Chondrocyte (in vitro differentiated cells): ENCODE measurements around the gene FOXE1. TPM values are rescaled to one million over a fixed set of nuclear protein-coding genes. Genes with fewer than 3 reads are reported as not detected.
A peak's percentile ranks its signal among the peaks of the same experiment; 100 is the strongest.

ENCODE experiments used
- DNase-seq: peaks from one replicate; pipeline ENCODE4 v3.0.0; 2021; ENCODE audit warnings: mixed read lengths, low spot score
- H3K27ac Mint-ChIP-seq: one replicate; pipeline ENCODE4 v1.8.0; 2021; ENCODE audit warnings: mild to moderate bottlenecking, moderate library complexity, mixed read lengths; ENCODE audit not compliant: unreplicated experiment
- H3K27me3 Mint-ChIP-seq: 2 replicates; pipeline ENCODE4 v1.8.0; 2021; ENCODE audit warnings: low read depth, mixed read lengths
- H3K36me3 Mint-ChIP-seq: 2 replicates; pipeline ENCODE4 v1.8.0; 2021; ENCODE audit warnings: low read depth, mixed read lengths
- H3K4me1 Mint-ChIP-seq: 2 replicates; pipeline ENCODE4 v1.8.0; 2021; ENCODE audit warnings: low read depth, mild to moderate bottlenecking, mixed read lengths
- H3K4me3 Mint-ChIP-seq: one replicate; pipeline ENCODE4 v1.8.0; 2021; ENCODE audit warnings: mild to moderate bottlenecking, moderate library complexity, mixed read lengths; ENCODE audit not compliant: unreplicated experiment
- H3K9me3 Mint-ChIP-seq: 2 replicates; pipeline ENCODE4 v1.8.0; 2021; ENCODE audit warnings: low read depth, mixed read lengths
- CTCF ChIP-seq: fragments of 200-600 bp; sonication (generic); IDR thresholded peaks from 2 replicates; pipeline ENCODE4 v1.5.0; 2021; ENCODE audit warnings: antibody characterized with exemption, mild to moderate bottlenecking, moderate library complexity
- total RNA-seq: library from RNA; stranded (reverse); gene quantifications from 3 replicates; pipeline ENCODE4 v1.2.1, GENCODE V29; 2021

The FOXE1 gene
- total RNA-seq, 1 donor from 2014 or later: not detected

GRCh38 chr9:97848215-97848479, 4.9 kb upstream of the FOXE1 start:
- peaks cover 3% of the 10 kb centered on the region for H3K36me3 Mint-ChIP-seq
- peak; percentile 38 for TF ChIP-seq CTCF
- H3K4me3 Mint-ChIP-seq: no peak overlapping the region
- peaks cover 14% of the 10 kb centered on the region for H3K4me1 Mint-ChIP-seq
- H3K9me3 Mint-ChIP-seq: peaks cover under 1% of the 10 kb centered on the region
- DNase-seq: no peak
- peaks cover 57% of the 10 kb centered on the region for H3K27me3 Mint-ChIP-seq
- H3K27ac Mint-ChIP-seq: no peak overlapping the region

GRCh38 chr9:97848480-97849237, 4.4 kb upstream of the FOXE1 start:
- no peaks in the 10 kb centered on the region for H3K9me3 Mint-ChIP-seq
- no peak for DNase-seq
- H3K36me3 Mint-ChIP-seq: peaks cover 3% of the 10 kb centered on the region
- H3K27me3 Mint-ChIP-seq: peaks cover 59% of the 10 kb centered on the region
- no peak overlapping the region for H3K4me3 Mint-ChIP-seq
- H3K4me1 Mint-ChIP-seq: peaks cover 14% of the 10 kb centered on the region
- no peak for TF ChIP-seq CTCF
- no peak overlapping the region for H3K27ac Mint-ChIP-seq

GRCh38 chr9:97849980-97850379, 3.0 kb upstream of the FOXE1 start:
- peaks cover 5% of the 10 kb centered on the region for H3K36me3 Mint-ChIP-seq
- peaks cover 15% of the 10 kb centered on the region for H3K4me1 Mint-ChIP-seq
- H3K4me3 Mint-ChIP-seq: no peak overlapping the region
- H3K9me3 Mint-ChIP-seq: no peaks in the 10 kb centered on the region
- TF ChIP-seq CTCF: no peak
- H3K27me3 Mint-ChIP-seq: peaks cover 64% of the 10 kb centered on the region
- DNase-seq: no peak
- H3K27ac Mint-ChIP-seq: no peak overlapping the region

GRCh38 chr9:97850746-97851445, 2.1 kb upstream of the FOXE1 start:
- Mint-ChIP-seq H3K27ac (no peak overlapping the region), H3K27me3 (peaks cover 73% of the 10 kb centered on the region), H3K9me3 (no peaks in the 10 kb centered on the region), H3K36me3 (peaks cover 5% of the 10 kb centered on the region), H3K4me1 (peaks cover 9% of the 10 kb centered on the region), H3K4me3 (no peak overlapping the region)
- no peak for DNase-seq
- no peak for TF ChIP-seq CTCF

GRCh38 chr9:97851446-97851883, 1.6 kb upstream of the FOXE1 start:
- Mint-ChIP-seq H3K4me3 (no peak overlapping the region), H3K4me1 (peaks cover 9% of the 10 kb centered on the region), H3K27ac (no peak overlapping the region), H3K9me3 (no peaks in the 10 kb centered on the region), H3K36me3 (peaks cover 5% of the 10 kb centered on the region), H3K27me3 (peaks cover 73% of the 10 kb centered on the region)
- TF ChIP-seq CTCF: no peak
- no peak for DNase-seq
